ENCODE data around the gene HCFC1R1.

GRCh38 chr16:2976201-2976600 lies 47.5 kb downstream of the HCFC1R1 start:
- no peak for TF ChIP-seq CTCF (IDR thresholded peaks at IDR 0.05 in 4 of 5, conservative IDR thresholded peaks at IDR 0.05 in 1 of 5)
- no peak for TF ChIP-seq POLR2A (IDR thresholded peaks at IDR 0.05)

Data from gastrocnemius medialis (tissue), 4 donors.